GM21390 (cell line): ENCODE data around the gene RBFOX1.

Source experiments
- ATAC-seq: cut with Tn5 transposase; IDR thresholded peaks from one replicate; pipeline ENCODE4 v1.9.1; 2021; ENCODE audit not compliant: unreplicated experiment

RBFOX1 gene

DNA sequence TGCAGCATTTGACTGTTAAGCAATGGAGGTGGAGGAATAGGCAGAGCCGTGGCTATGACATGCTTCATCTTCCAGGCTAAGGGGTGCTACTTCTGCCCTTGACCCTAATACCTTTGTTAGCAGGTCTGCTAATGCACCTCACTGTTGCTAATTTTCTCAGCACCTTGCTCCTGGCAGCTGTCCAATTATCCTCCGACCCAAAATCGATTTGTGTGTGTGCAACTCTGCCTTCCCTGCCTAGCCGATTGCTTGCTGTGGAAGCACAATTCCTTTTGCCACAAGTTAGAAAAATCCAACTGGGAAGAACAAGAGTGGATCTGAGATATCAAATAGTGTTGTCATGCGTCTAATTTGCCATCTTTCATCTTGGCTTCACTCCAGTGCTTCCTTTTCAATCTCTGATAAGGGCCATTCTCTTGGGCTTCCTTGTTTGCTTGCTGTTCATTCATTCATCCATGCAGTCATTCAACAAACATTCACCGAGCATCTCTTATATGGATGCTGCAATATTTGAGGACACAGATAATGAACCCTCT lies 422.8 kb downstream of the RBFOX1 start:
- no peak for ATAC-seq
